Sigmoid colon (tissue), 7 donors: ENCODE results near the gene RSPH9. TPM values are rescaled to one million over a fixed set of nuclear protein-coding genes. Genes with fewer than 3 reads are reported as not detected.

ENCODE experiments used
- DNase-seq: peaks from one replicate; pipeline ENCODE4 v3.0.0-alpha.2; 2019
- H3K27ac ChIP-seq, 4 donors: fragments of 200-600 bp; sonication (generic); one replicate each; pipeline ENCODE4 v1.5.1; 2016 to 2019; ENCODE audit warnings: mild to moderate bottlenecking in 1 of 4
- H3K27me3 ChIP-seq, 3 donors: fragments of 200-600 bp; sonication (generic); one replicate each; pipeline ENCODE4 v1.5.1; 2019; ENCODE audit warnings: mild to moderate bottlenecking in 1 of 3
- H3K36me3 ChIP-seq, 4 donors: fragments of 200-600 bp; sonication (generic); one replicate each; pipeline ENCODE4 v1.5.1; 2016 to 2019
- H3K4me1 ChIP-seq, 4 donors: fragments of 200-600 bp; sonication (generic); one replicate each; pipeline ENCODE4 v1.5.1; 2017 to 2019
- H3K4me3 ChIP-seq, 4 donors: fragments of 200-600 bp; sonication (generic); one replicate each; pipeline ENCODE4 v1.5.1; 2017 to 2019; ENCODE audit warnings: mild to moderate bottlenecking in 2 of 4, moderate library complexity in 1 of 4
- H3K9me3 ChIP-seq, 4 donors: fragments of 200-600 bp in 3 of 4; sonication (generic) in 3 of 4; one replicate each; pipeline versions ENCODE4 v1.5.1 to v1.6.1; 2013 to 2019
- CTCF ChIP-seq, 4 experiments: fragments of 450-650 bp in 3 of 4; fragments of 200-600 bp in 1 of 4; IDR thresholded peaks; one replicate each; pipeline ENCODE4 v1.5.1; 2016 to 2019; ENCODE audit warnings: antibody characterized with exemption in 4 of 4, mild to moderate bottlenecking in 3 of 4, moderate library complexity in 2 of 4
- EP300 ChIP-seq, 4 donors: sonication (generic); formaldehyde crosslinking; IDR thresholded peaks; one replicate each; pipeline ENCODE4 v1.6.1; 2017; ENCODE audit warnings: antibody characterized with exemption in 4 of 4
- POLR2A ChIP-seq, 2 donors: fragments of 450-650 bp; IDR thresholded peaks; one replicate each; pipeline ENCODE4 v1.6.1; 2016; ENCODE audit warnings: antibody characterized with exemption in 2 of 2, mild to moderate bottlenecking in 2 of 2, moderate library complexity in 2 of 2
- POLR2AphosphoS5 ChIP-seq, 4 donors: sonication (generic); formaldehyde crosslinking; IDR thresholded peaks; one replicate each; pipeline ENCODE4 v1.6.1; 2017; ENCODE audit warnings: antibody characterized with exemption in 4 of 4
- WGBS, 2 donors: extraction: QIAGEN DNeasy Blood & Tissue Kit; methylation state at CpG; one replicate each; pipeline ENCODE4 v1.1.7; 2013; 5-methylcytosine and 5-hydroxymethylcytosine counted together
- intact Hi-C: fragments of 100-400 bp; cut with DNase I; formaldehyde crosslinking; loops from one replicate; pipeline ENCODE4 v1.15.1; 2023
- polyA plus RNA-seq, 3 donors: library from polyadenylated mRNA; stranded (reverse); fragments of 200-250 nt; gene quantifications; one replicate each; pipeline ENCODE4 v1.2.3, GENCODE V29; 2013
- total RNA-seq, 4 donors: library from RNA; depleted of rRNA; stranded (reverse); fragments of >200 nt; gene quantifications; one replicate each; pipeline ENCODE4 v1.1.0, GENCODE V29; 2016
- donor health status: healthy with polysubstance abuse.
- donor health status: Bipolar disorder and iron deficiency.
- donor health status: healthy.

Gene RSPH9
- total and polyA plus RNA-seq, 7 donors, result under 0.01 to 0.68 (median 0.36) TPM; not detected in 1

GRCh38 chr6:43621836-43622180 lies 23.0 kb upstream of the RSPH9 start:
- H3K36me3 ChIP-seq, result peaks cover 27 to 71% (median 36%) of the 10 kb centered on the region in 4 donors
- H3K4me1 ChIP-seq, result peaks cover 0 to 6% (median 2%) of the 10 kb centered on the region in 4 donors
- 96 to 97% methylated on average over 10 of the region's 10 CpGs for WGBS, 2 donors
- H3K27ac ChIP-seq, result no peak overlapping the region
- no peaks in the 10 kb centered on the region for H3K27me3 ChIP-seq
- TF ChIP-seq CTCF (IDR thresholded peaks at IDR 0.05) (no peak), POLR2A (IDR thresholded peaks at IDR 0.05) (no peak), POLR2AphosphoS5 (IDR thresholded peaks at IDR 0.05) (no peak), EP300 (IDR thresholded peaks at IDR 0.05) (no peak)
- DNase-seq, result no peak
- H3K4me3 ChIP-seq, result no peak overlapping the region
- intact Hi-C loops, result no loop called here
- no peaks in the 10 kb centered on the region for H3K9me3 ChIP-seq

- H3K9me3 ChIP-seq, result no peaks in the 10 kb centered on the region
- no peak overlapping the region for H3K4me3 ChIP-seq
- H3K27ac ChIP-seq, result no peak overlapping the region
- 94 to 97% methylated on average over 10 of the region's 10 CpGs for WGBS, 2 donors
- no peak for TF ChIP-seq CTCF (IDR thresholded peaks at IDR 0.05)
- TF ChIP-seq POLR2A (IDR thresholded peaks at IDR 0.05), result no peak
- TF ChIP-seq POLR2AphosphoS5 (IDR thresholded peaks at IDR 0.05), result no peak
- no peak for TF ChIP-seq EP300 (IDR thresholded peaks at IDR 0.05)
- intact Hi-C loops, result no loop called here
- no peak for DNase-seq
- no peaks in the 10 kb centered on the region for H3K27me3 ChIP-seq
- peaks cover 27 to 71% (median 36%) of the 10 kb centered on the region in 4 donors for H3K36me3 ChIP-seq
- H3K4me1 ChIP-seq, result peaks cover 0 to 13% (median 9%) of the 10 kb centered on the region in 4 donors
These were observed 22.3 kb upstream of the RSPH9 start for GRCh38 chr6:43622541-43622940.

GRCh38 chr6:43623880-43624785 lies 20.7 kb upstream of the RSPH9 start:
- H3K9me3 ChIP-seq, result no peaks in the 10 kb centered on the region
- intact Hi-C loops, result no loop called here
- no peak overlapping the region for H3K4me3 ChIP-seq
- peaks cover 0 to 24% (median 18%) of the 10 kb centered on the region in 4 donors for H3K4me1 ChIP-seq
- H3K27me3 ChIP-seq, result no peaks in the 10 kb centered on the region
- H3K36me3 ChIP-seq, result peaks cover 27 to 71% (median 36%) of the 10 kb centered on the region in 4 donors
- 92 to 94% methylated on average over 12 of the region's 12 CpGs for WGBS, 2 donors
- TF ChIP-seq POLR2A (IDR thresholded peaks at IDR 0.05) (no peak), POLR2AphosphoS5 (IDR thresholded peaks at IDR 0.05) (no peak), CTCF (IDR thresholded peaks at IDR 0.05) (no peak), EP300 (IDR thresholded peaks at IDR 0.05) (no peak)
- H3K27ac ChIP-seq, result no peak overlapping the region
- no peak for DNase-seq

- Histone ChIP-seq H3K36me3 (peaks cover 23 to 65% (median 35%) of the 10 kb centered on the region in 4 donors), H3K4me1 (peaks cover 0 to 24% (median 18%) of the 10 kb centered on the region in 4 donors), H3K9me3 (no peaks in the 10 kb centered on the region), H3K27me3 (no peaks in the 10 kb centered on the region), H3K4me3 (no peak overlapping the region), H3K27ac (no peak overlapping the region)
- 92 to 96% methylated on average over 7 of the region's 7 CpGs for WGBS, 2 donors
- no peak for TF ChIP-seq POLR2A (IDR thresholded peaks at IDR 0.05)
- TF ChIP-seq POLR2AphosphoS5 (IDR thresholded peaks at IDR 0.05), result no peak
- TF ChIP-seq EP300 (IDR thresholded peaks at IDR 0.05), result no peak
- TF ChIP-seq CTCF (IDR thresholded peaks at IDR 0.05), result no peak
- intact Hi-C loops, result loop anchor here (5.0 kb wide), 1 partner anchor 77 kb away; no protein-coding TSS in a partner anchor
- DNase-seq, result no peak
These were observed 20.0 kb upstream of the RSPH9 start for GRCh38 chr6:43624786-43625288.
